ENCODE data around the gene KIF11. TPM values are rescaled to one million over a fixed set of nuclear protein-coding genes. Genes with fewer than 3 reads are reported as not detected.

The KIF11 gene
- total RNA-seq, 1 experiment from 2014 or later: 33.8 TPM

GRCh38 chr10:92575961-92576360, 17.0 kb upstream of the KIF11 start:
- Histone ChIP-seq H4K20me1 (ENCODE audit: insufficient read depth) (no peaks in the 10 kb centered on the region; the same call in 1 of the 2 replicates), H3K9ac (ENCODE audit: low read length) (no peak overlapping the region), H3K36me3 (ENCODE audit: control insufficient read depth in 1 of 2, insufficient read depth in 2 of 2, low read length in 2 of 2) (no peaks in the 10 kb centered on the region), H2AFZ (ENCODE audit: low read depth, low read length, poor library complexity, severe bottlenecking) (no peak overlapping the region), H3K9me2 (ENCODE audit: insufficient read depth) (no peaks in the 10 kb centered on the region), H3K4me2 (ENCODE audit: low read length) (peak overlapping the region; percentile 74), H3K4me1 (ENCODE audit: control insufficient read depth in 1 of 2, insufficient read depth in 2 of 2, low read length in 2 of 2) (peaks cover 17 to 26% of the 10 kb centered on the region in 2 experiments), H3K27me3 (ENCODE audit: insufficient read depth, low read length) (no peaks in the 10 kb centered on the region), H3K4me3 (replicated peaks in 1 of 2; ENCODE audit: low read depth in 1 of 2, low read length in 2 of 2) (no peak overlapping the region), H3K27ac (ENCODE audit: low read depth, low read length) (no peak overlapping the region), H3K79me2 (ENCODE audit: insufficient read depth, low read length) (peaks cover 25% of the 10 kb centered on the region), H3K9me3 (ENCODE audit: control insufficient read depth in 1 of 2, insufficient read depth in 1 of 2, low read depth in 1 of 2, low read length in 2 of 2) (no peaks in the 10 kb centered on the region)
- ChIA-PET CTCF (interaction anchor here (0.8 to 4.0 kb wide), 2 partner anchors 15 to 59 kb away, joined by 3 to 20 read pairs; no protein-coding TSS in a partner anchor), POLR2A (interaction anchor here (1.7 kb wide), 1 partner anchor 15 kb away, joined by 6 read pairs; no protein-coding TSS in a partner anchor), RAD21 (ENCODE audit: low non-redundant PET in 1 of 2, low total read pairs in 2 of 2, uncharacterized antibody in 2 of 2, unreplicated experiment in 2 of 2) (no interaction called here)
- intact Hi-C loops (cut with micrococcal nuclease): loop anchor here (2.0 kb wide), 1 partner anchor 15 kb away; no protein-coding TSS in a partner anchor
- BruUV-seq (replicated peaks): no TSS peak
- no peak for ATAC-seq
- no peak for DNase-seq (ENCODE audit: low read depth, low spot score)
- TF ChIP-seq CEBPB (IDR thresholded peaks at IDR 0.05; ENCODE audit: low read depth): peak; percentile 74
- TF ChIP-seq ZNF274 (IDR thresholded peaks at IDR 0.05; ENCODE audit: low read depth, low read length): no peak
- no peak for TF ChIP-seq YY1 (IDR thresholded peaks at IDR 0.05; ENCODE audit: extremely low read depth, insufficient replicate concordance, low read depth, low read length)
- TF ChIP-seq, protein P1, sequence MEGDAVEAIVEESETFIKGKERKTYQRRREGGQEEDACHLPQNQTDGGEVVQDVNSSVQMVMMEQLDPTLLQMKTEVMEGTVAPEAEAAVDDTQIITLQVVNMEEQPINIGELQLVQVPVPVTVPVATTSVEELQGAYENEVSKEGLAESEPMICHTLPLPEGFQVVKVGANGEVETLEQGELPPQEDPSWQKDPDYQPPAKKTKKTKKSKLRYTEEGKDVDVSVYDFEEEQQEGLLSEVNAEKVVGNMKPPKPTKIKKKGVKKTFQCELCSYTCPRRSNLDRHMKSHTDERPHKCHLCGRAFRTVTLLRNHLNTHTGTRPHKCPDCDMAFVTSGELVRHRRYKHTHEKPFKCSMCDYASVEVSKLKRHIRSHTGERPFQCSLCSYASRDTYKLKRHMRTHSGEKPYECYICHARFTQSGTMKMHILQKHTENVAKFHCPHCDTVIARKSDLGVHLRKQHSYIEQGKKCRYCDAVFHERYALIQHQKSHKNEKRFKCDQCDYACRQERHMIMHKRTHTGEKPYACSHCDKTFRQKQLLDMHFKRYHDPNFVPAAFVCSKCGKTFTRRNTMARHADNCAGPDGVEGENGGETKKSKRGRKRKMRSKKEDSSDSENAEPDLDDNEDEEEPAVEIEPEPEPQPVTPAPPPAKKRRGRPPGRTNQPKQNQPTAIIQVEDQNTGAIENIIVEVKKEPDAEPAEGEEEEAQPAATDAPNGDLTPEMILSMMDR (IDR thresholded peaks at IDR 0.05 in 2 of 3, conservative IDR thresholded peaks at IDR 0.05 in 1 of 3; ENCODE audit: borderline replicate concordance in 1 of 3, insufficient read depth in 1 of 3, low read depth in 2 of 3, low read length in 2 of 3): no peak
- peak; percentile 34 for TF ChIP-seq JUND (IDR thresholded peaks at IDR 0.05)
- no peak for TF ChIP-seq ZFX (IDR thresholded peaks at IDR 0.05)
- no peak for TF ChIP-seq REST (IDR thresholded peaks at IDR 0.05; ENCODE audit: low read depth)
- TF ChIP-seq EZH2 (IDR thresholded peaks at IDR 0.05): no peak
- TF ChIP-seq ZBTB33 (IDR thresholded peaks at IDR 0.05; ENCODE audit: extremely low read depth, insufficient replicate concordance, low read length): no peak
- 0 out of 2 replicates have a peak, but pooled peaks have one; percentile 38 for TF ChIP-seq CBX3 (IDR thresholded peaks at IDR 0.05; ENCODE audit: low read depth)
- TF ChIP-seq EGR1 (IDR thresholded peaks at IDR 0.05; ENCODE audit: low read depth): no peak
- no peak for TF ChIP-seq TCF7L2 (IDR thresholded peaks at IDR 0.05; ENCODE audit: borderline replicate concordance, extremely low read depth, insufficient read depth, insufficient read length)
- no peak for TF ChIP-seq SIN3A (IDR thresholded peaks at IDR 0.05; ENCODE audit: low read depth)
- no peak for TF ChIP-seq POLR2AphosphoS5 (IDR thresholded peaks at IDR 0.05; ENCODE audit: low read depth, low read length)
- no peak for TF ChIP-seq EZH2phosphoT487 (IDR thresholded peaks at IDR 0.05; ENCODE audit: borderline replicate concordance)
- no peak for TF ChIP-seq ATF3 (IDR thresholded peaks at IDR 0.05)
- TF ChIP-seq SP1 (IDR thresholded peaks at IDR 0.05; ENCODE audit: low read depth): peak; percentile 29; the same call in 1 of the 2 replicates
- no peak for TF ChIP-seq SRF (IDR thresholded peaks at IDR 0.05; ENCODE audit: low read depth)
- TF ChIP-seq ELF1 (IDR thresholded peaks at IDR 0.05; ENCODE audit: borderline replicate concordance, low read depth): no peak; the same call in 1 of the 2 replicates
- peak; percentile 22; the same call in 1 of the 2 replicates for TF ChIP-seq MAX (IDR thresholded peaks at IDR 0.05)
- TF ChIP-seq RAD21 (IDR thresholded peaks at IDR 0.05; ENCODE audit: low read depth): no peak
